EL (cell line): ENCODE results near the gene GLIS1.

Experiments used
- DNase-seq: peaks from one replicate; pipeline ENCODE4 v3.0.0-alpha.2; 2016

Gene GLIS1

DNA sequence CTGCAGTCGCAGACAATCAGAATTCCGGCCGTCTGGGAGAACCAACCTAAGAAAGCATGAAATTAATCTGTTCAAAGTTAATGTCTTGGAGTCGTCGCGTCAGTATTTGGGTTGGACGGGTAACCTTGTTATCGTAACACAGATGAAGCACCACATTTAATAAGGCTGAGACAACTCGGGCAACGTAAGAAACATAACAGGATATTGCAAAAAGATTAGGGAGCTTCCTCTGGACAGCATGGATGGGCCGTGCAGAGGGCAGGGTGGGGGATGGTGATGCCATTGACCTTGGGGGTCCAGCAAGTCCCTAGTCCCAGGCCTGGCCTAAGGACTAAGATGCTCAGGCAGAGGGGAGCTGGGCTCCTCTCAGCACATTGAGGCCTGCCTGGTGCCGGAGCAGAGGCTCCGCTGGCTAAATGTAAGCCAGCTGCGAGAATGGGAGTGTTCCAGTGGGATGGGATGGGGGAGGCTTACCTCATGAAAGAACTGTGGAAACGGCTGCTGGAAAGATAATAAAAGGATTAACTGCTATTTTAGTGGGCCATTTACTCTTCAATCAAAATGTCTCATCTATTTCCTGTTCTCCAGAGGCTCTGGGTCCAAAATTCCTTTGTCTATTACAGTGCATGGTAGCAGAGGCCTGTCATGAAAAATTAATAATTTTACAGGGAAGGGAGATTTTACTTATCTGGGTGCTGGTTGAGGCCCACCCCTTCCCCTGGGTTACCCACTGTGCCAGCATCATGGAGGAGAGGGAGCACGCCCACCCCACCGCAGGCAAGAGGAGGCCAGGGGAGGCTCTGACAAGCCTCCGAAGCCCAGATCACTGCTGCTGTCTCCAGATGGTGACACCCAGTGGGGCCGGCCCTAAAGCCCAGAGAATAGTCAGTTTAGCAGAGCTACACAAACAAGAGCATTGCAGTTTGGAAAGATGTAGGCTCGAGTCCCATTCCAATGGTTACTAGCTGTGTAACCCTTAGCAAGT lies 148.1 kb downstream of the GLIS1 start:
- no peak for DNase-seq

DNA sequence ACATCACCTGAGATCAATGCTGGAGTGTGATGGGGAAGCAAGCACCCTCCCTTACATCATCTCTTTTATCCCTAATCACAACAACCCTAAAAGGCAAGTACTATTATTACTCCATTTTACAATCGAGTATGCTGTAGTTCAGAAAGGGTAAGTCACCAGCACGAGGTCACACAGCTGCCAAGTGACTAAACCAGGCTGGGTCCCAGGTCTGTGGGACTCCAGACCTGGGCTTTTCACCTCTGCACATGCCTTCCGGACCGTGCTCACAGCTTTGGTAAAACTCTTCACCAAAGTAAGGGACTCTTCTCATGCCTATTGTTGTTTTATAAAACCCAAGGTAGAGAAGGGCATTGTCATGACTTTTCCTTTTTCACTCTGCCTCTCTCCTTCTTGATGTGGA lies 148.9 kb downstream of the GLIS1 start:
- DNase-seq = no peak

DNA sequence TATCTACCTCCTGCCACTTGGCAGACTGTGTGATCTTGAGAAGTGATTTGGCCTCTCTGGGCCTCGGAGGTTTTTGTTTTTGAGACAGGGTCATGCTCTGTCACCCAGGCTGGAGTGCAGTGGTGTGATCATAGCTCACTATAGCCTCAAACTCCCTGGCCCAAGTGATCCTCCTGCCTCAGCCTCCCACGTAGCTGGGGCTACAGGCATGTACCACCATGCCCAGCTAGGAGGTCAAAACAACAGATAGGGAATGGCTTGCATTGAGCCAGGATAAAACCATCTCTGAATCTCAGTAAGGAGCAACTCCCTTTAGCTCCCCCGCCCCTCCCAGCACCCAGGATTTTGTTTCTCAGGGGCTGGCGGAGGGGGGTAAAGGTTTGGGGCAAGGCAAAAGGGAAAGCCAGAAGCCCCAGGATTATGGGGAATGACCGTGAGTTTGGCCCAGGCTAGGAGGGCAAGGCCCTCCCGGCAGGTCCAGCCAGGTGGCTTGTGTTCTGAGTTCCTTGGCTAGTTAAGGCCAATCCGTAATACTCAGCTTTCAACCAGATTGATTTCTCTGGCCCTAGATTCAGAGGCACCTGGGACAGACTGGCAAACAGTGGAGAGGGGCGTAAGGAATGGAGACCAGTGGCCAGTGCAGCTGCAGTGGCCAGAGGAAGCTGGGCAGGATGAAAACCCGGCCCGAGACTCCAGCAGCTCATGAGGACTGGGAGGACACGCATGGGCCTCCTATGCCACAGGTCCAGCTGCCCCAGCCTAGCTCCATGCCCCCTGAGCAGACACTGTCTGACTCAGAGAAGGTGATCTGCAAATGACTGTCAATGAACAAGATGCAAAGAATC lies 149.7 kb downstream of the GLIS1 start:
- no peak for DNase-seq

DNA sequence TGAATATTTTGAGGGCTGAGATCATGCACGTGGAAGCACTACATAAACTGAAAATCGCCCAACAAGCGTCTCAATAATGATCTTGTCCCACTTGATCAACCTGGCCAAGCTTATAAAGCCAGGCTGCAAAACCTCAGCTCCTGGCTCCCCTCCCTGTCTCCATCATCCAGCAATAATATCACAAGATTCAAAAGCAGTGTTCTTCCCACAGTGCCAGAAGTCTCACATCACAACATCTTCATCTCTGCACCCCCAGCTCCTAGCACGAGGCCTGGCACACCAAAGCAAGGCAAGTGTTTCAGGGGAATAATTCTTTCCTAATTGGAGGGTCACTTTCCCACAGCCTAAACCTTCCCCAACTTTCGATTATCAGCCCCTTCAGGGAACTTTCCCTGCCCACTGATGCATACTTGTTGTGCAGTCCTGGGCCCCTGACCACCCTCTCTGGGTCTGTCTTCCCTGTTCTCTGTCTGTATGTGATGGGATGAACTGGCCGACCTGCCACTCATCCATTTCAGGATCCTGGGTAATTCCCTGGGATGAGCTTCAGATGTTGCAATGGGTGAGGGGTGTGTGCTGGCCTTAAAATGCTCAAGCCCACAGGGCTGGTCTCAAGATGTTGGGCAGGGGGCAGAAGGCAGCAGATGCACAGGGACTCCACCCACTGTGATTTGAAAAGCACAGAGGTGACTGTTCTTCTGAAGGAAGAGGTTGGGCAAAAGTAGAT lies 150.7 kb downstream of the GLIS1 start:
- no peak for DNase-seq

DNA sequence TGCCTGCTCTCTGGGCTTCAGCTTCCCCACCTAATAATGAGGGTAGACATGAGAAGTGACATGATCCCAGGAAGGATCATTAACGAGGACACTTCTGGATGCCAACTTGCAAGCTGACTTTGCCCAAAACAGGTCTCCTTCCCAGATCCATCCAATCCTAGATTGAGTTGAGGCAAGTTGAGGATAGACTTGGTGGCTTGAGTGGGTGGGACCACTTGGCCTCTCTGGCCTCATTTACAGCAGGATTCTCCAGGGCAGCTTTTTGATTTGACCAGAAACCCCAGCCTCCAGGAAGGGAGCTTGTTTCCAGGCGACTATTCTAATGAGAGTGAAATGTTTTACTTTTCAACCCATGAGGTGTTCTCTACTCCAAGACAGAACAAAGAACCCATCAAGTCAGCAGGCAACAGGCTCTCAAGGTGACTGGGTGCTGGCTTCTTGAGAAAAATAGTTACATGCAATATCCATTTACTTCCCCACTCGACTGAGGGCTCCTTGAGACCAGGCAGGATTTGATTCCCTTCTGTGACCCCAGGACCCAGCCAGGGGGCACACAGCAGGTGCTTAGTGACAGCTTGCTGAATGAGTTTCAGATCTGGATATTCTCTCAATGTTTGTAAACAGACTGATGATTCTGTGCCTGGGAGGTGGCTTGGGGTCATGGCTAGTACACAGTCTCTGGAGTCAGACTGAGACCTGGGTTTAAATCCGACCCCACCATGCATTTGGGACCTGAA lies 151.5 kb downstream of the GLIS1 start:
- no peak for DNase-seq

DNA sequence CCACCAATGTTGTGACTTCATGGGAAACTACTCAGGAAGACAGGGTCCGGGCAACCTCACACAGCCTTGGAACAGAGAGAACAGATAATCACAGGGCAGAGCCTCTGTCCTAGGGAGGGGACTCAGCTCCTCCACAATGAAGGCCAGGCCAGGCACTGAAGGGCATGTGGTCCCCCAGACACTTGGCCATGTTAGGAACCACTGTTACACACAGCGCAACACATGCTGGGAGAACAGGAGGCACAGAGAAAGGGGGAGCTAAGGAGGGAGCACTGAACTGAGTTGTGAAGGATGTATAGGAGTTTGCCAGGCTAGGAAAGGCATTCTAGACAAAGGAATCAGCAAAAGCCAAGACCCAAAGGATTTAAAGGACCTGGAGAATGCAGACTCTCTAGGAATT lies 152.2 kb downstream of the GLIS1 start:
- DNase-seq = no peak

DNA sequence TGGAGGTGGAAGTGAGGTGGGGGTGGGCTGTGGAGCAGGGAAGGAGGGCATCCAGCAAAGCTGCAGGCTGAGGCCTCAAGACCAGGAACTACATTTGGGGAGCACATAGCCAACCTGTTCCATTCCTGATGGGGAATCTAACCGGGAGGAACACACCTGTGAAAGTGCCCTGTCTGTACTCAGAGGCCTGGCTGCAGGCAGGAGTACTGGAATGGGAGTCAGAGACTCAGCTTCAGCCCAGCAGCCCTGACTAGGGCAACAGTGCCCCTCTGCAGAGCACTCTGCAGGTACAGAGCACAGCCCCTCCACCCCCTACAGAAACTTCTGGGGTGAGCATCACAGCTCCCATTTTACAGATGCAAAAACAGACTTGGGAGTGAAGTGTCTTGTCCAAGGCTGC lies 153.4 kb downstream of the GLIS1 start:
- no peak for DNase-seq

DNA sequence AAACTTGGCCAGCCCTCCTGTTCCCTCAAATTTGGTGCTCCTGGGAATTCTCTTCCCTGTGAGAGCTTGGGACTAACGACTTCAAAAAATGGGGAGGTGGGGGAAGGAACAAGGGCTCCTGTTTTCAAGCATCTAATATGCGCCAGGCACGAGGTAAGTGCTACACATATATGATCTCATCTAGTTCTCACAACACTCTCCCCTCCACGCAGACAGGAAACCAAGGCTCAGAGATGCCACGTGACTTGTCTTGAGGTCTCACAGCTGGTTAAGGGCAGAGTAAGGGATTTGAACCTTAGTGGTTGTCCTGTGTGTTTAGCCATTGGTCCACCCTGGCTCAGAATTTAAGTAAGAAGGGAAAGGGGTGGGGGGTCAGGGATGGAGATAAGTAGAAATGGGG lies 153.8 kb downstream of the GLIS1 start:
- no peak for DNase-seq

DNA sequence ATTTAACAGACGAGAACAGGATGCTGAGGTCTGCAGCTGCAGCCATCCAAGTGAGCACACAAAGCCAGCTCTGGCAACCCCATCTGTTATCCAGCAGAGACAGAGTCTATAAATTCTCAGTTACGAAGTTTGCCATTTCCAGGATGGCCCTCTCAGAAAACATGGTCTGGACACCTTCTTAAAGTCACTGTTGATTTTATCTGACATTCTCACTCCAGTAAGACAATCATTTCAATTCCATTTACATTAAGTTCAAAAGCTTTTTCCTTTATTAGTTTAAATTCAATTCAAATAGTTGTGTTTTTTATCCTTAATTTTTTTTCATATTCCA lies 154.2 kb downstream of the GLIS1 start:
- DNase-seq = no peak

DNA sequence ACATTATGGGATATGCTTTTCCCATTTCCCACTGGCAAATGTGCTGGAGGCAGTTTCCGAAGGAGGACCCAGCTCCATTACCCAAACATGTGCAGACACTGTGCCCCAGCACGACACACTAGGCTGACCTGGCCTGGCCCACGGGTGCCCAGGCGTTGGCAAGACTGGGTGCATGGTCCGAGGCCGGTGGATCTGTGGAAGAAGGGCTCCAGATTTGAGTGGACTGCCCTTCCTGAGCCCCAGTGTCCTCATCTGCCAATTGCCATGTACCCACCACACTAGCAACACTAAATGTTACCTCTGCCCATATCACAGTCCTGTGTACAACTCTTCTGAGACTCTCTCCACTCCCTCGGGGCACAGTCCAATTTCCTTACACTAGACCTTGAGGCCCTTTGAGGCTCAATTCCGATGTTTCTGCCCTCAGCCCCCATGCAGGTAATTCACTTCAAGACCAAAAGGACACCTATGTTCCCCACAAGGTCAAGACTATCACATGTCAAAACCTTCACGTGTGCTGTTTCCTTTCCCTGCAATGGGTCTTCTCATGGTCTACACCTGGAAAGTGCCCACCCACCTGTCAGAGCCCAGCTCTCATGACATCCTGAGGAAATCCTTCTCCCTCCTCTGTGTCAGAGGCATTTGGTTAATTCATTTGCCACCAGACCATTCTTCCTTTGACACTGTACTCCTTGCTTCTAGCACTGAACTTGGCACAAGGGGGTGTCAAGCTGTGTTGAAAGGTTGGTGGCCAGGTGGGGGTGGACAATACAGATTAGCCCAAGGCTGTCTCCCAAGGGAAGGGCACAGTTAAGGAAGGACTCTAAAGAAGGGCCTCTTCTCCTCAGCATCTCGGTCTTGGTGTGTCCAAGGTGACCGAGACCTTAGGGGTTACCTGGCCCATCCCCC lies 154.8 kb downstream of the GLIS1 start:
- DNase-seq = no peak

DNA sequence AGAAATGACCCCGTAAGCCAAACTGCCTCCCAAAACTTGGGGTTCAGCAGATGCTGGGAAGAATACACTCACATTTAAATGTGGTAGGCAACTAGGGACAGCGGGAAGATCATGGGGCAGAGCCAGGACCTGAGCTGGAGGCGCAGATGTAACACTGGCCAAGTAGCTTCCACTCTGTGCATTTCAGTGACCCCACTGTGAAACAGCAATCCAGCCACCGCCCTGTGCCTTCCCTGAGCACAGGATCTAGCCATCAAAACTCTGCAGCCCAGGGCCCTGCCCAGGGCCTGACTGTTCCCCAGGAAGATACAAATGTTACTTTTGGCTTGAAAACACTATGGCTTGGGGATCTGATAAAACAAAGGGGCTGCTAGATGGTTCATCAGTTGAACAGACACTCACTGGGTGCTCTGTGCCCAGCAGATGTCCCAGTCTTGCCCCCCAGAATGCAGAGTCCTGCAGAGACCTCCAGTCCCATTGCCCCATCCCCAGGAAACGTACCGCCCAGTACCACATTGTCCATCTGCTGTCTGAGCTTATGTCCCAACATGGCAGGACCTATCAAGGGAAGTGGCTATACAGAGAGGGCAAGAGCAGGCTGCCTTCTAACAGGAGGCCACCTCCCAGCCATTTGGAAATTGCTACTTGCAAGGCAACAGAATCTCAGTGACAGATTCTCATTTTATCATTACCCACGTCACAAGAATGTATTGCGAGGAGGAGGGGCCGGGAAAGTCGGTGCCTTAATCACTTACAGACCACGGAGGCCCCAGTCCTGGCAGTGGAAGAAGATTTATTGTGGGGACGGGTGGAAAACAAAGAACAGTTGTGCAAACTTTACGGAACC lies 155.7 kb downstream of the GLIS1 start:
- DNase-seq = no peak

DNA sequence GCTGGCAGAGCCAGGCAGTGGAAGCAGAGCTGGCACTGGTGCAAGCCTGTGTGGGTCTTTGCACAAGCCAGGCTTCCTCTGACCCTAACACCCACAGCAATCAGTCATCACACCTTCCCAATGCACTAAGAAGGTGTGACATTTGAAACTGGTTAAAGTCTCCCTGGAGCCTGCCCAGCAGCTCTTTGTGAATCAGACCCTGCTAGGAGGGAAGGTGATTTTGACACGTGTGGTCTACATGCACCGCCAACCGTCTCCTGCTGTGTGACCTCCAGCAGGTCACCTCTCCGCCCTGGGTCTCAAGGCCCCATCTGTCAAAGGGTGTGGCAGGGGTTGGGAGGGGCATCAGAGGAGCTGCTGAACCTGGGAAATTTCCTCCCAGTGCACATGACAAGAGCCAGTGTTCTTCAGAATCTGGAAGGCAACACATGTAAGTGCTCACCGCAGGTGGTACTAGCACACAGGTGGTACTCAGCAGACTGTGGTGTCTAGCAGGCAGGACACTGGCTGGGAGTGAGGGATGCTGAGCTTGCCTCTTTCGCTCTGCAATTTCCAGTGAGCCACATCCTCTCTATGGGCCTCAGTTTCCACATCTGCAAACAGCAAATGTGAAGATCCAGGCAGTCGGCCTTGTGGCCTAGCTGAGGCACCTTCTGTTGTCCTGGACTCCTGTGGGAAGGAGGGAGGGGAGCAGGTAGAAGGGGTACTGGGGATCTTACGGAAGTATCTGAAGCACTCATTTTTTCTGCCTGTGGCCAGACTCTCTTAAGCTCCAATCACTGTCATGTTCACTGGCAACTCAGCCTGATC lies 156.5 kb downstream of the GLIS1 start:
- DNase-seq = no peak

DNA sequence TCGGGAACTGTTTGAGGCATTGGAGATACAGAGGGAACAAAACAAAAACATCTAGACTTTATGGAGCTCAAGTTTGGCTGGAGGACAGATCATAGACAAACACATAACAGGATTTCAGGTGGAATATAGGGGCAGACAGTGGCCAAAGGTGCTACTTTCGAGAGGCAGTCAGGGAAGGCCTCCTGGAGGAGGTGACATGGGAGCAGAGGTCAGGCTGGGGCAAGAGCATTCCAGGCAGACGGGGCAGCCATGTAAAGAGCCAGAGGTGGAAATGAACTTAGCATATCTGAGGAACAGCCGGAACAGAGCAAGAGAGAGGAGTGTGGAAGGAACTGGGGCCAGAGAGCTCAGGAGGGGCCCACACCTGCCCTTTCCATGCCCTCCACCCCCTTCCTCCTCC lies 157.5 kb downstream of the GLIS1 start:
- no peak for DNase-seq

DNA sequence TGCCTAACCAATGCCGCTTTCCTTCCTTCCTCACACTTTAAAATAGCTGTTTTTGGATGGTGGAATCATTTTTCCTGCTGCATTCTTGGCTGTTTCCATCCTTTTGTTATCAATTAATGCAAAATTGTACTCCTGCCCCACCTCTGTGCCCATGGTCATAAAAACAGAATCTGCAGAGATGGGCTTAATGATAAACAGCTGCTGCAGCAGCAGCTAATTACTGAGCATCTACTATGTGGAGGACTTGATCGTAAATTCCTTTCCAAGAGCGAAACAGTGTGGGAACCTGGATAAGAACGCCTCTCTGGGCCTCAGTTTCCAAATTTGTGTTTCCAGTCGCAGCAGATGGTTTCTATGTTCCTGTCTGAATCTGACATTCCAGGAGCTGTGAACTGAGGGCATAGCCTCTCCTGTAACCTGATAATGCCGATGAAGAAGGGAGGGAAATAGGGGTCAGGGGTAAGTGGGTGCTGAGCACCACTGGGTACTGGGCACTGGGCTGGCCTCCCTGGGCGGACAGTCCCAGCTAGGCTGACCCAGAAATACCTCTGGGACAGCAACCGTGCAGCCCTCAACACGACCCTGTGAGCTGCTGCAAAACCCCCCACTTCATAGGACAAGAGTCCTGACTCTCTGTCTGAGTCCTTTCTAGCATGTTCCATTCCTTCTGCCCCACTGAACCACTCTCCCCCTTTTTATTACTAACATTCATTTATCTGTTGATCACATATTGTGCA lies 158.1 kb downstream of the GLIS1 start:
- DNase-seq = no peak

DNA sequence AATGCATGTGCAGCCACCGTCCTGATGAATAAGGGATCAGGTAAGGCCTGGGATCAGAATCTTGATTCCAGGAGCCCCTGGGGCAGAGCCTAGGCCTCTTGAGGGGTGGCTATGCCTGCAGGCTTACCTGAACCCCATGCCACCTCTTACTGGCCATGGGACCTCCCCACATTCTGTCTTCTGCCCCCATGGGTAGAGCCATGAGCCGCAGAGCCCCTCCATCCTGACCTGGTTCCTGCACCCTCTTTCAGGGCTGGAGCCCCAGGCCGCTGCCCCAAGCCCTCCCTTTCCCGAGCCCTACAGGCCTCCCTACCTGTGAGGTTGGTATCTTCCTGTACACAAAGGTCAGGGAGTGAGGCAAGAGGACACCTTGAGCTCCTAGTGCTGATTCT lies 159.0 kb downstream of the GLIS1 start:
- no peak for DNase-seq

DNA sequence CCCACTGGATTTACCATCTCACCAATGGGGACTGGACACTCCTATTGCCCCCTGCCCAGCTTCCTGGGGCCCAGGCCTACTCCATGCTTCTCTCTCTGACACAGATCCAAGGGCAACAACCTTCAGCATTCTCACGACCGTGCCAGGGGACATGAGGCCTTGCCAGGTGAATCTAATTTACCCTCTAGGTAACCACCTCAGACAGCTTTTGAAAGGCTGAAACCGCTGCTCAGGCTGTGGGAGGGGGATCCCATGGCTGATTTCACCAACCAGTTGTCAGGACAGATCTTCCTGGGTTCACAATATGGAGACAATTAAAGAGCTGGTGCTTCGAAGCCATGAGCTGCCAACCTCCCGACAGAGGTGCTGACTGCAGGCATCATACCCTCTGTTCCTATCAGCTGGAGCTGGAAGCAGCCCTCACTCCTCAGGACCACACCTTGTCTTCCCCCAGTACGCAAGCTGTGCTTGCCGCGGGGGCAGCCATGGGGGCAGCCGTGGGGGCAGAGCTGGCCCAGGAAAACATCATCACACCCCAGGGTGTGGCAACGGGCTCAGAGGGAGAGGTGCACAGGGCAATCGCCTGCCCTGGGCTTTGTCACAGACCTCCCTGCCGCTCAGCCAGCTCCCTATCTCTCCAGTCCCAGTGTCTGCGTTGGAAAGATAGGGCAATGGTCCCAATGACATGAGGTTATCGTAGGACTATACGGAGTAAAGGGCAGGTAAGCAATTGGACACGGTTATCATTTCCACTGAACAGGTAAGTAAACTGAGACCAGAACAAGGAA lies 159.5 kb downstream of the GLIS1 start:
- DNase-seq = no peak

DNA sequence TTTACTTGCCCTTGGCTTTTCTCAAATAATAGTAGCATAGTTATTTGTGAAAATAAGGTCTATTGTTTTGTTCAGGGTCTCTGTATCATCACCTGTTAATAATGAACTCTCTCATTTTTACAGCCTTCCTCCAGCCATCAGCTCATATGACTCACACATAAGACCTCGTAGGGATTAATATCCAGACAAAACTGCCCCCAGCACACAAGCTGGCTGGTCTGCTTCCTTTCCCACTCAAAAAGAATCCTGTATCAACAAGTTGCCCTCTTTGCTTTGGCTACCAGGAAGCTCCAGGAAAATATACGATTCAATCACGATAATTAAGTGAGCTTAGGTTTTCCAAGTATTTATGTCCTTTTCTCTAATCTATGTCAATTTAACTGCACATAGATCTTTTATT lies 160.6 kb downstream of the GLIS1 start:
- DNase-seq = no peak

DNA sequence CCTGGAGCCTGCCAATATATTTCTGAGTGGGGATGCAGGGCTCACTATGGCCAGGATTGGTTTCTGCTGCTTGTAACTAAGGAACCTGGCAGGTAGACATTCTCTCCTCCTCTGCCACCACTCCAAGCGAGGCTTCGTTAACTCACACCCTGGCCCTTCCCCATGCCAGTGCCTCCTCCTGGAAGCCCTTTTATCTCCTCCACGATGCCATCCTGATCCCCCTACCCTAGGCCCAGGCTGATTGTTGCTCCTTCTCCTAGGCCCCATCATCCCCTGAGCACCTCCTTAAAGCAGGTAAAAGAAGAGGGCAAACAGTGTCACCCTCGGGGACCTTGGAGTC lies 161.2 kb downstream of the GLIS1 start:
- no peak for DNase-seq
